ENCODE data around the gene CLINT1. TPM values are rescaled to one million over a fixed set of nuclear protein-coding genes. Genes with fewer than 3 reads are reported as not detected.

Gene CLINT1
- total RNA-seq, 1 experiment from 2014 or later, result 79.6 TPM

DNA sequence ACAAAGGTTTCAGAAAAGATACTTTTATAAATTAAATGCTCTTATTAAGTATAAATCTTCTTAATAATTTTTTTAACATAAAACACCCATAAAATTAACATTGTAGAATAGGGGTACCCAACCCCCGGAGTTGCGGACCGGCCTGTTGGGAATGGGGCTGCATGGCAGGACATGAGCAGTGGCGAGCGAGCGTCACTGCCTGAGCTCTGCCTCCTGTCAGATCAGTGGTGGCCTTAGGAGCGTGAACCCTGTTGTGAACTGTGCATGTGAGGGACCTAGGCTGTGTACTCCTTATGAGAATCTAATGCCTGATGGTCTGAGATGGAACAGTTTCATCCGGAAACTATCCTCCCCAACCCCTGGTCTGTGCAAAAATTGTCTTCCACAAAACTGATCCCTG lies 35.3 kb downstream of the CLINT1 start:
- Mint-ChIP-seq H3K9me3 (no peaks in the 10 kb centered on the region), H3K4me1 (peaks cover 50% of the 10 kb centered on the region), H3K36me3 (no peaks in the 10 kb centered on the region), H3K4me3 (no peak overlapping the region), H3K27ac (no peak overlapping the region), H3K27me3 (ENCODE audit: low read depth) (no peaks in the 10 kb centered on the region)
- DNase-seq (ENCODE audit: low spot score) (no peak), ATAC-seq (peak; percentile 74; the same call in 1 of the 2 replicates)
- CTCF ChIA-PET, result interaction anchor here (1.0 kb wide), 1 partner anchor 171 kb away, joined by 4 read pairs; no protein-coding TSS in a partner anchor
- POLR2A ChIA-PET, result no interaction called here
- TF ChIP-seq ZNF423 (CRISPR knock-in tag; IDR thresholded peaks at IDR 0.05) (no peak), GTF2I (CRISPR knock-in tag; conservative IDR thresholded peaks at IDR 0.05) (no peak), ETV6 (CRISPR knock-in tag; IDR thresholded peaks at IDR 0.05) (no peak), SP1 (CRISPR knock-in tag; conservative IDR thresholded peaks at IDR 0.05) (no peak), TCF7 (CRISPR knock-in tag; IDR thresholded peaks at IDR 0.05; ENCODE audit: low read depth) (no peak), FOXP1 (CRISPR knock-in tag; IDR thresholded peaks at IDR 0.05; ENCODE audit: borderline replicate concordance) (no peak), RELA (CRISPR knock-in tag; IDR thresholded peaks at IDR 0.05; ENCODE audit: borderline replicate concordance) (no peak)
- TF ChIP-seq, protein P1, sequence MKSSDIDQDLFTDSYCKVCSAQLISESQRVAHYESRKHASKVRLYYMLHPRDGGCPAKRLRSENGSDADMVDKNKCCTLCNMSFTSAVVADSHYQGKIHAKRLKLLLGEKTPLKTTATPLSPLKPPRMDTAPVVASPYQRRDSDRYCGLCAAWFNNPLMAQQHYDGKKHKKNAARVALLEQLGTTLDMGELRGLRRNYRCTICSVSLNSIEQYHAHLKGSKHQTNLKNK (CRISPR knock-in tag; IDR thresholded peaks at IDR 0.05), result no peak
- TF ChIP-seq, protein P2, sequence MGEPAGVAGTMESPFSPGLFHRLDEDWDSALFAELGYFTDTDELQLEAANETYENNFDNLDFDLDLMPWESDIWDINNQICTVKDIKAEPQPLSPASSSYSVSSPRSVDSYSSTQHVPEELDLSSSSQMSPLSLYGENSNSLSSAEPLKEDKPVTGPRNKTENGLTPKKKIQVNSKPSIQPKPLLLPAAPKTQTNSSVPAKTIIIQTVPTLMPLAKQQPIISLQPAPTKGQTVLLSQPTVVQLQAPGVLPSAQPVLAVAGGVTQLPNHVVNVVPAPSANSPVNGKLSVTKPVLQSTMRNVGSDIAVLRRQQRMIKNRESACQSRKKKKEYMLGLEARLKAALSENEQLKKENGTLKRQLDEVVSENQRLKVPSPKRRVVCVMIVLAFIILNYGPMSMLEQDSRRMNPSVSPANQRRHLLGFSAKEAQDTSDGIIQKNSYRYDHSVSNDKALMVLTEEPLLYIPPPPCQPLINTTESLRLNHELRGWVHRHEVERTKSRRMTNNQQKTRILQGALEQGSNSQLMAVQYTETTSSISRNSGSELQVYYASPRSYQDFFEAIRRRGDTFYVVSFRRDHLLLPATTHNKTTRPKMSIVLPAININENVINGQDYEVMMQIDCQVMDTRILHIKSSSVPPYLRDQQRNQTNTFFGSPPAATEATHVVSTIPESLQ (CRISPR knock-in tag; IDR thresholded peaks at IDR 0.05), result no peak
- TF ChIP-seq, protein P3, sequence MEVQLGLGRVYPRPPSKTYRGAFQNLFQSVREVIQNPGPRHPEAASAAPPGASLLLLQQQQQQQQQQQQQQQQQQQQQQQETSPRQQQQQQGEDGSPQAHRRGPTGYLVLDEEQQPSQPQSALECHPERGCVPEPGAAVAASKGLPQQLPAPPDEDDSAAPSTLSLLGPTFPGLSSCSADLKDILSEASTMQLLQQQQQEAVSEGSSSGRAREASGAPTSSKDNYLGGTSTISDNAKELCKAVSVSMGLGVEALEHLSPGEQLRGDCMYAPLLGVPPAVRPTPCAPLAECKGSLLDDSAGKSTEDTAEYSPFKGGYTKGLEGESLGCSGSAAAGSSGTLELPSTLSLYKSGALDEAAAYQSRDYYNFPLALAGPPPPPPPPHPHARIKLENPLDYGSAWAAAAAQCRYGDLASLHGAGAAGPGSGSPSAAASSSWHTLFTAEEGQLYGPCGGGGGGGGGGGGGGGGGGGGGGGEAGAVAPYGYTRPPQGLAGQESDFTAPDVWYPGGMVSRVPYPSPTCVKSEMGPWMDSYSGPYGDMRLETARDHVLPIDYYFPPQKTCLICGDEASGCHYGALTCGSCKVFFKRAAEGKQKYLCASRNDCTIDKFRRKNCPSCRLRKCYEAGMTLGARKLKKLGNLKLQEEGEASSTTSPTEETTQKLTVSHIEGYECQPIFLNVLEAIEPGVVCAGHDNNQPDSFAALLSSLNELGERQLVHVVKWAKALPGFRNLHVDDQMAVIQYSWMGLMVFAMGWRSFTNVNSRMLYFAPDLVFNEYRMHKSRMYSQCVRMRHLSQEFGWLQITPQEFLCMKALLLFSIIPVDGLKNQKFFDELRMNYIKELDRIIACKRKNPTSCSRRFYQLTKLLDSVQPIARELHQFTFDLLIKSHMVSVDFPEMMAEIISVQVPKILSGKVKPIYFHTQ (CRISPR knock-in tag; IDR thresholded peaks at IDR 0.05), result no peak
- TF ChIP-seq, protein P4, sequence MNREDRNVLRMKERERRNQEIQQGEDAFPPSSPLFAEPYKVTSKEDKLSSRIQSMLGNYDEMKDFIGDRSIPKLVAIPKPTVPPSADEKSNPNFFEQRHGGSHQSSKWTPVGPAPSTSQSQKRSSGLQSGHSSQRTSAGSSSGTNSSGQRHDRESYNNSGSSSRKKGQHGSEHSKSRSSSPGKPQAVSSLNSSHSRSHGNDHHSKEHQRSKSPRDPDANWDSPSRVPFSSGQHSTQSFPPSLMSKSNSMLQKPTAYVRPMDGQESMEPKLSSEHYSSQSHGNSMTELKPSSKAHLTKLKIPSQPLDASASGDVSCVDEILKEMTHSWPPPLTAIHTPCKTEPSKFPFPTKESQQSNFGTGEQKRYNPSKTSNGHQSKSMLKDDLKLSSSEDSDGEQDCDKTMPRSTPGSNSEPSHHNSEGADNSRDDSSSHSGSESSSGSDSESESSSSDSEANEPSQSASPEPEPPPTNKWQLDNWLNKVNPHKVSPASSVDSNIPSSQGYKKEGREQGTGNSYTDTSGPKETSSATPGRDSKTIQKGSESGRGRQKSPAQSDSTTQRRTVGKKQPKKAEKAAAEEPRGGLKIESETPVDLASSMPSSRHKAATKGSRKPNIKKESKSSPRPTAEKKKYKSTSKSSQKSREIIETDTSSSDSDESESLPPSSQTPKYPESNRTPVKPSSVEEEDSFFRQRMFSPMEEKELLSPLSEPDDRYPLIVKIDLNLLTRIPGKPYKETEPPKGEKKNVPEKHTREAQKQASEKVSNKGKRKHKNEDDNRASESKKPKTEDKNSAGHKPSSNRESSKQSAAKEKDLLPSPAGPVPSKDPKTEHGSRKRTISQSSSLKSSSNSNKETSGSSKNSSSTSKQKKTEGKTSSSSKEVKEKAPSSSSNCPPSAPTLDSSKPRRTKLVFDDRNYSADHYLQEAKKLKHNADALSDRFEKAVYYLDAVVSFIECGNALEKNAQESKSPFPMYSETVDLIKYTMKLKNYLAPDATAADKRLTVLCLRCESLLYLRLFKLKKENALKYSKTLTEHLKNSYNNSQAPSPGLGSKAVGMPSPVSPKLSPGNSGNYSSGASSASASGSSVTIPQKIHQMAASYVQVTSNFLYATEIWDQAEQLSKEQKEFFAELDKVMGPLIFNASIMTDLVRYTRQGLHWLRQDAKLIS (CRISPR knock-in tag; IDR thresholded peaks at IDR 0.05; ENCODE audit: borderline replicate concordance), result no peak

DNA sequence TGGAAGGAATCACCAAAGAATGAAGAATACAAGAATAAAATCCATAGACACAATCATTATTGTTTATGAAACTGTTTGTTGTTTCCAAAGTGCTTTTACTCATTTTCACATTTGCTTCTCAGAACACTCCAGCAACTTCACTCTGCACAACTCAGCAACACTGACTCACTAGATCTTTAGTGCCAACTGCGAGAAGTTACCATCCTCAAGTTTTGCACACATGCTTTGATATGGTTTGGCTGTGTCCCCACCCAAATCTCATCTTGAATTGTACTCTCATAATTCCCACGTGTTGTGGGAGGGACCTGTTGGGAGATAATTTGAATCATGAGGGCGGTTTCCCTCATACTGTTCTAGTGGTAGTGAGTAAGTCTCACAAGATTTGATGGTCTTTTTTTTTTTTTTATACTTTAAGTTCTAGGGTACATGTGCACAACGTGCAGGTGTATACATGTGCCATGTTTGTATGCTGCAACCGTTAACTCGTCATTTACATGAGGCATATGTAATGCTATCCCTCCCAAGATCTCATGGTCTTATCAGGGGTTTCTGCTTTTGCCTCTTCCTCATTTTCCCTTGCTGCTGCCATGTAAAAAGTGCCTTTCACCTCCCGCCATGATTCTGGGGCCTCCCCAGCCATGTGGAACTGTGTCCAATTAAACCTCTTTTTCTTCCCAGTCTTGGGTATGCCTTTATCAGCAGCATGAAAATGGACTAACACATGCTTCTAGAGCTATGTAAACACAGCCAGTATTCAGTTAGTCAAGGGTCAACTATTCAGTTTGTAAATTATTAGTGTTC lies 36.9 kb downstream of the CLINT1 start:
- ChIA-PET CTCF (no interaction called here), POLR2A (no interaction called here)
- DNase-seq (ENCODE audit: low spot score), result no peak
- no peak overlapping the region for H3K4me3 Mint-ChIP-seq
- H3K9me3 Mint-ChIP-seq, result no peaks in the 10 kb centered on the region
- H3K27ac Mint-ChIP-seq, result peak overlapping the region; percentile 88
- peaks cover 3% of the 10 kb centered on the region for H3K36me3 Mint-ChIP-seq
- H3K4me1 Mint-ChIP-seq, result peaks cover 45% of the 10 kb centered on the region
- H3K27me3 Mint-ChIP-seq (ENCODE audit: low read depth), result no peaks in the 10 kb centered on the region
- ATAC-seq, result no peak
- TF ChIP-seq TEAD1 (CRISPR knock-in tag; IDR thresholded peaks at IDR 0.05) (no peak), ZNF423 (CRISPR knock-in tag; IDR thresholded peaks at IDR 0.05) (no peak), GRHL2 (CRISPR knock-in tag; IDR thresholded peaks at IDR 0.05; ENCODE audit: insufficient replicate concordance, severe bottlenecking) (no peak), FOXJ3 (CRISPR knock-in tag; IDR thresholded peaks at IDR 0.05; ENCODE audit: borderline replicate concordance) (no peak)
- TF ChIP-seq, protein P5, sequence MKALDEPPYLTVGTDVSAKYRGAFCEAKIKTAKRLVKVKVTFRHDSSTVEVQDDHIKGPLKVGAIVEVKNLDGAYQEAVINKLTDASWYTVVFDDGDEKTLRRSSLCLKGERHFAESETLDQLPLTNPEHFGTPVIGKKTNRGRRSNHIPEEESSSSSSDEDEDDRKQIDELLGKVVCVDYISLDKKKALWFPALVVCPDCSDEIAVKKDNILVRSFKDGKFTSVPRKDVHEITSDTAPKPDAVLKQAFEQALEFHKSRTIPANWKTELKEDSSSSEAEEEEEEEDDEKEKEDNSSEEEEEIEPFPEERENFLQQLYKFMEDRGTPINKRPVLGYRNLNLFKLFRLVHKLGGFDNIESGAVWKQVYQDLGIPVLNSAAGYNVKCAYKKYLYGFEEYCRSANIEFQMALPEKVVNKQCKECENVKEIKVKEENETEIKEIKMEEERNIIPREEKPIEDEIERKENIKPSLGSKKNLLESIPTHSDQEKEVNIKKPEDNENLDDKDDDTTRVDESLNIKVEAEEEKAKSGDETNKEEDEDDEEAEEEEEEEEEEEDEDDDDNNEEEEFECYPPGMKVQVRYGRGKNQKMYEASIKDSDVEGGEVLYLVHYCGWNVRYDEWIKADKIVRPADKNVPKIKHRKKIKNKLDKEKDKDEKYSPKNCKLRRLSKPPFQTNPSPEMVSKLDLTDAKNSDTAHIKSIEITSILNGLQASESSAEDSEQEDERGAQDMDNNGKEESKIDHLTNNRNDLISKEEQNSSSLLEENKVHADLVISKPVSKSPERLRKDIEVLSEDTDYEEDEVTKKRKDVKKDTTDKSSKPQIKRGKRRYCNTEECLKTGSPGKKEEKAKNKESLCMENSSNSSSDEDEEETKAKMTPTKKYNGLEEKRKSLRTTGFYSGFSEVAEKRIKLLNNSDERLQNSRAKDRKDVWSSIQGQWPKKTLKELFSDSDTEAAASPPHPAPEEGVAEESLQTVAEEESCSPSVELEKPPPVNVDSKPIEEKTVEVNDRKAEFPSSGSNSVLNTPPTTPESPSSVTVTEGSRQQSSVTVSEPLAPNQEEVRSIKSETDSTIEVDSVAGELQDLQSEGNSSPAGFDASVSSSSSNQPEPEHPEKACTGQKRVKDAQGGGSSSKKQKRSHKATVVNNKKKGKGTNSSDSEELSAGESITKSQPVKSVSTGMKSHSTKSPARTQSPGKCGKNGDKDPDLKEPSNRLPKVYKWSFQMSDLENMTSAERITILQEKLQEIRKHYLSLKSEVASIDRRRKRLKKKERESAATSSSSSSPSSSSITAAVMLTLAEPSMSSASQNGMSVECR (CRISPR knock-in tag; IDR thresholded peaks at IDR 0.05; ENCODE audit: borderline replicate concordance), result no peak
- TF ChIP-seq, protein P6, sequence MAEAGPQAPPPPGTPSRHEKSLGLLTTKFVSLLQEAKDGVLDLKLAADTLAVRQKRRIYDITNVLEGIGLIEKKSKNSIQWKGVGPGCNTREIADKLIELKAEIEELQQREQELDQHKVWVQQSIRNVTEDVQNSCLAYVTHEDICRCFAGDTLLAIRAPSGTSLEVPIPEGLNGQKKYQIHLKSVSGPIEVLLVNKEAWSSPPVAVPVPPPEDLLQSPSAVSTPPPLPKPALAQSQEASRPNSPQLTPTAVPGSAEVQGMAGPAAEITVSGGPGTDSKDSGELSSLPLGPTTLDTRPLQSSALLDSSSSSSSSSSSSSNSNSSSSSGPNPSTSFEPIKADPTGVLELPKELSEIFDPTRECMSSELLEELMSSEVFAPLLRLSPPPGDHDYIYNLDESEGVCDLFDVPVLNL (CRISPR knock-in tag; IDR thresholded peaks at IDR 0.05; ENCODE audit: borderline replicate concordance, low read depth), result no peak

All from WTC11 (cell line).